ENCODE results near the gene SCAF4.

The SCAF4 gene

GRCh38 chr21:31724552-31724951, 7.4 kb downstream of the SCAF4 start:
- Histone ChIP-seq H3K4me2 (ENCODE audit: insufficient read depth, low read length) (peak overlapping the region; percentile 33; the same call in 1 of the 2 replicates), H3K79me2 (ENCODE audit: insufficient read depth, low read length) (peaks cover 99% of the 10 kb centered on the region), H3K4me1 (ENCODE audit: insufficient read depth, low read length) (peaks cover 39% of the 10 kb centered on the region), H3K27me3 (ENCODE audit: insufficient read depth, low read length, poor library complexity) (no peaks in the 10 kb centered on the region), H3K27ac (ENCODE audit: low read length) (no peak overlapping the region), H2AFZ (ENCODE audit: low read depth, low read length) (no peak overlapping the region), H3K36me3 (ENCODE audit: insufficient read depth, low read length) (0 out of 2 replicates have a peak, but pooled peaks cover 13% of the 10 kb centered on the region), H4K20me1 (ENCODE audit: insufficient read depth, low read length) (peaks cover 94% of the 10 kb centered on the region), H3K9ac (ENCODE audit: low read depth, low read length) (no peak overlapping the region), H3K4me3 (ENCODE audit: low read depth in 1 of 2, low read length in 2 of 2) (no peak overlapping the region), H3K9me3 (ENCODE audit: insufficient read depth, low read length, severe bottlenecking) (no peaks in the 10 kb centered on the region)
- DNase-seq, result no peak
- ATAC-seq (ENCODE audit: insufficient read depth, low read depth), result no peak
- no peak for TF ChIP-seq EZH2 (IDR thresholded peaks at IDR 0.05; ENCODE audit: borderline replicate concordance, low read depth, low read length, severe bottlenecking)
- TF ChIP-seq, protein P1, sequence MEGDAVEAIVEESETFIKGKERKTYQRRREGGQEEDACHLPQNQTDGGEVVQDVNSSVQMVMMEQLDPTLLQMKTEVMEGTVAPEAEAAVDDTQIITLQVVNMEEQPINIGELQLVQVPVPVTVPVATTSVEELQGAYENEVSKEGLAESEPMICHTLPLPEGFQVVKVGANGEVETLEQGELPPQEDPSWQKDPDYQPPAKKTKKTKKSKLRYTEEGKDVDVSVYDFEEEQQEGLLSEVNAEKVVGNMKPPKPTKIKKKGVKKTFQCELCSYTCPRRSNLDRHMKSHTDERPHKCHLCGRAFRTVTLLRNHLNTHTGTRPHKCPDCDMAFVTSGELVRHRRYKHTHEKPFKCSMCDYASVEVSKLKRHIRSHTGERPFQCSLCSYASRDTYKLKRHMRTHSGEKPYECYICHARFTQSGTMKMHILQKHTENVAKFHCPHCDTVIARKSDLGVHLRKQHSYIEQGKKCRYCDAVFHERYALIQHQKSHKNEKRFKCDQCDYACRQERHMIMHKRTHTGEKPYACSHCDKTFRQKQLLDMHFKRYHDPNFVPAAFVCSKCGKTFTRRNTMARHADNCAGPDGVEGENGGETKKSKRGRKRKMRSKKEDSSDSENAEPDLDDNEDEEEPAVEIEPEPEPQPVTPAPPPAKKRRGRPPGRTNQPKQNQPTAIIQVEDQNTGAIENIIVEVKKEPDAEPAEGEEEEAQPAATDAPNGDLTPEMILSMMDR (IDR thresholded peaks at IDR 0.05; ENCODE audit: borderline replicate concordance, extremely low read depth, low read length, poor library complexity, severe bottlenecking), result no peak

GRCh38 chr21:31721381-31721780, 10.5 kb downstream of the SCAF4 start:
- ATAC-seq (ENCODE audit: insufficient read depth, low read depth), result no peak
- Histone ChIP-seq H3K9me3 (ENCODE audit: insufficient read depth, low read length, severe bottlenecking) (no peaks in the 10 kb centered on the region), H3K4me2 (ENCODE audit: insufficient read depth, low read length) (no peak overlapping the region), H3K4me1 (ENCODE audit: insufficient read depth, low read length) (peaks cover 12% of the 10 kb centered on the region), H3K27me3 (ENCODE audit: insufficient read depth, low read length, poor library complexity) (no peaks in the 10 kb centered on the region), H4K20me1 (ENCODE audit: insufficient read depth, low read length) (peaks cover 88% of the 10 kb centered on the region), H3K9ac (ENCODE audit: low read depth, low read length) (no peak overlapping the region), H3K27ac (ENCODE audit: low read length) (no peak overlapping the region), H3K4me3 (ENCODE audit: low read depth in 1 of 2, low read length in 2 of 2) (no peak overlapping the region), H3K36me3 (ENCODE audit: insufficient read depth, low read length) (0 out of 2 replicates have a peak, but pooled peaks cover 5% of the 10 kb centered on the region), H2AFZ (ENCODE audit: low read depth, low read length) (no peak overlapping the region), H3K79me2 (ENCODE audit: insufficient read depth, low read length) (peaks cover 98% of the 10 kb centered on the region)
- no peak for TF ChIP-seq EZH2 (IDR thresholded peaks at IDR 0.05; ENCODE audit: borderline replicate concordance, low read depth, low read length, severe bottlenecking)
- TF ChIP-seq, protein P1 (IDR thresholded peaks at IDR 0.05; ENCODE audit: borderline replicate concordance, extremely low read depth, low read length, poor library complexity, severe bottlenecking), result no peak
- DNase-seq, result no peak

- peaks cover 98% of the 10 kb centered on the region for H3K79me2 ChIP-seq (ENCODE audit: insufficient read depth, low read length)
- no peaks in the 10 kb centered on the region for H3K27me3 ChIP-seq (ENCODE audit: insufficient read depth, low read length, poor library complexity)
- no peak overlapping the region for H3K27ac ChIP-seq (ENCODE audit: low read length)
- no peak overlapping the region for H3K9ac ChIP-seq (ENCODE audit: low read depth, low read length)
- H4K20me1 ChIP-seq (ENCODE audit: insufficient read depth, low read length), result peaks cover 91% of the 10 kb centered on the region
- DNase-seq (no peak), ATAC-seq (ENCODE audit: insufficient read depth, low read depth) (no peak)
- no peaks in the 10 kb centered on the region for H3K9me3 ChIP-seq (ENCODE audit: insufficient read depth, low read length, severe bottlenecking)
- no peak overlapping the region for H3K4me3 ChIP-seq (ENCODE audit: low read depth in 1 of 2, low read length in 2 of 2)
- H3K4me1 ChIP-seq (ENCODE audit: insufficient read depth, low read length), result peaks cover 9% of the 10 kb centered on the region
- H3K4me2 ChIP-seq (ENCODE audit: insufficient read depth, low read length), result no peak overlapping the region
- no peak overlapping the region for H2AFZ ChIP-seq (ENCODE audit: low read depth, low read length)
- TF ChIP-seq, protein P1 (IDR thresholded peaks at IDR 0.05; ENCODE audit: borderline replicate concordance, extremely low read depth, low read length, poor library complexity, severe bottlenecking), result no peak
- no peak for TF ChIP-seq EZH2 (IDR thresholded peaks at IDR 0.05; ENCODE audit: borderline replicate concordance, low read depth, low read length, severe bottlenecking)
- 0 out of 2 replicates have a peak, but pooled peaks cover 3% of the 10 kb centered on the region for H3K36me3 ChIP-seq (ENCODE audit: insufficient read depth, low read length)
These were observed 11.2 kb downstream of the SCAF4 start for GRCh38 chr21:31720739-31721138.
